IPS-20b (cell line): ENCODE measurements around the gene VGF.

Experiments
- H3K27ac ChIP-seq: one replicate; pipeline ENCODE4 v1.5.1; 2013; ENCODE audit warnings: low read length
- H3K27me3 ChIP-seq: 2 replicates; pipeline ENCODE4 v1.6.1; 2013; ENCODE audit warnings: mild to moderate bottlenecking, low read length, inconsistent platforms; ENCODE audit not compliant: insufficient read depth
- H3K36me3 ChIP-seq: 2 replicates; pipeline ENCODE4 v1.6.1; 2013; ENCODE audit warnings: low read depth, mild to moderate bottlenecking, inconsistent platforms, low read length, moderate library complexity; ENCODE audit not compliant: insufficient read depth
- H3K4me1 ChIP-seq: 2 replicates; pipeline ENCODE4 v1.6.1; 2013; ENCODE audit warnings: mild to moderate bottlenecking, control low read depth, inconsistent platforms, low read length, moderate library complexity; ENCODE audit not compliant: insufficient read depth
- H3K4me3 ChIP-seq: 2 replicates; pipeline ENCODE4 v1.5.1; 2013; ENCODE audit warnings: mild to moderate bottlenecking, low read length, inconsistent platforms
- H3K9ac ChIP-seq: 2 replicates; pipeline ENCODE4 v1.6.1; 2013; ENCODE audit warnings: low read depth, mild to moderate bottlenecking, inconsistent platforms, low read length, moderate library complexity
- H3K9me3 ChIP-seq: 2 replicates; pipeline ENCODE4 v1.6.1; 2013; ENCODE audit warnings: mild to moderate bottlenecking, low read depth, low read length, inconsistent platforms; ENCODE audit not compliant: insufficient read depth

VGF gene

GRCh38 chr7:101129603-101130117 lies 35.7 kb downstream of the VGF start:
- Histone ChIP-seq H3K27me3 (no peaks in the 10 kb centered on the region), H3K4me1 (peaks cover 7% of the 10 kb centered on the region; the same call in 1 of the 2 replicates), H3K9ac (no peak overlapping the region), H3K9me3 (no peaks in the 10 kb centered on the region; the same call in 1 of the 2 replicates), H3K36me3 (no peaks in the 10 kb centered on the region), H3K27ac (no peak overlapping the region), H3K4me3 (no peak overlapping the region)

- Histone ChIP-seq H3K27ac (no peak overlapping the region), H3K9me3 (no peaks in the 10 kb centered on the region; the same call in 1 of the 2 replicates), H3K4me1 (peaks cover 7% of the 10 kb centered on the region; the same call in 1 of the 2 replicates), H3K9ac (no peak overlapping the region), H3K27me3 (no peaks in the 10 kb centered on the region), H3K36me3 (no peaks in the 10 kb centered on the region), H3K4me3 (no peak overlapping the region)
Observed at GRCh38 chr7:101128040-101128834, 37.1 kb downstream of the VGF start.

- no peaks in the 10 kb centered on the region; the same call in 1 of the 2 replicates for H3K9me3 ChIP-seq
Observed at GRCh38 chr7:101127460-101128039, 37.8 kb downstream of the VGF start.

GRCh38 chr7:101126651-101127459 lies 38.5 kb downstream of the VGF start, which contains the start of gene SERPINE1:
TSS of gene SERPINE1 (plus strand) at chr7:101127104. CDS start at chr7:101128394, 1,290 bp downstream.
- H3K4me1 ChIP-seq: peaks cover 16% of the 10 kb centered on the region; the same call in 1 of the 2 replicates
- H3K27me3 ChIP-seq: no peaks in the 10 kb centered on the region
- H3K9ac ChIP-seq: no peak within 1 kb of the TSS; the same call in 1 of the 2 replicates
- peak within 1 kb of the TSS; percentile 46; the same call in 1 of the 2 replicates for H3K4me3 ChIP-seq
- no peak within 1 kb of the TSS for H3K27ac ChIP-seq
- H3K9me3 ChIP-seq: no peaks in the 10 kb centered on the region; the same call in 1 of the 2 replicates
- H3K36me3 ChIP-seq: no peaks in the 10 kb centered on the region

More at GRCh38 chr7:101127460-101128039, 37.8 kb downstream of the VGF start:
- Histone ChIP-seq H3K4me1 (peaks cover 9% of the 10 kb centered on the region; the same call in 1 of the 2 replicates), H3K4me3 (peak overlapping the region; percentile 46; the same call in 1 of the 2 replicates), H3K9ac (no peak overlapping the region; the same call in 1 of the 2 replicates), H3K36me3 (no peaks in the 10 kb centered on the region), H3K27me3 (no peaks in the 10 kb centered on the region), H3K27ac (no peak overlapping the region)

GRCh38 chr7:101125989-101126650 lies 39.2 kb downstream of the VGF start:
- Histone ChIP-seq H3K4me3 (no peak overlapping the region), H3K27ac (no peak overlapping the region), H3K4me1 (peaks cover 16% of the 10 kb centered on the region; the same call in 1 of the 2 replicates), H3K9ac (no peak overlapping the region), H3K36me3 (no peaks in the 10 kb centered on the region), H3K9me3 (no peaks in the 10 kb centered on the region; the same call in 1 of the 2 replicates), H3K27me3 (no peaks in the 10 kb centered on the region)

- H3K36me3 ChIP-seq: no peaks in the 10 kb centered on the region
- no peak overlapping the region for H3K27ac ChIP-seq
- no peaks in the 10 kb centered on the region for H3K27me3 ChIP-seq
- no peak overlapping the region for H3K9ac ChIP-seq
- no peak overlapping the region for H3K4me3 ChIP-seq
- H3K9me3 ChIP-seq: no peaks in the 10 kb centered on the region; the same call in 1 of the 2 replicates
- peaks cover 16% of the 10 kb centered on the region; the same call in 1 of the 2 replicates for H3K4me1 ChIP-seq
Observed at GRCh38 chr7:101124376-101125056, 40.9 kb downstream of the VGF start.

GRCh38 chr7:101123703-101124068 lies 41.7 kb downstream of the VGF start:
- H3K27me3 ChIP-seq: no peaks in the 10 kb centered on the region
- no peaks in the 10 kb centered on the region; the same call in 1 of the 2 replicates for H3K9me3 ChIP-seq
- H3K9ac ChIP-seq: no peak overlapping the region
- H3K4me3 ChIP-seq: no peak overlapping the region
- no peaks in the 10 kb centered on the region for H3K36me3 ChIP-seq
- peaks cover 16% of the 10 kb centered on the region; the same call in 1 of the 2 replicates for H3K4me1 ChIP-seq
- H3K27ac ChIP-seq: no peak overlapping the region

- Histone ChIP-seq H3K36me3 (no peaks in the 10 kb centered on the region), H3K27me3 (no peaks in the 10 kb centered on the region), H3K4me3 (no peak overlapping the region), H3K9me3 (no peaks in the 10 kb centered on the region; the same call in 1 of the 2 replicates), H3K4me1 (peaks cover 16% of the 10 kb centered on the region; the same call in 1 of the 2 replicates), H3K27ac (no peak overlapping the region), H3K9ac (0 out of 2 replicates have a peak overlapping the region, but pooled peaks have one; percentile 31)
Observed at GRCh38 chr7:101122933-101123702, 42.3 kb downstream of the VGF start.

GRCh38 chr7:101121991-101122932 lies 43.1 kb downstream of the VGF start:
- Histone ChIP-seq H3K27me3 (no peaks in the 10 kb centered on the region), H3K9me3 (no peaks in the 10 kb centered on the region; the same call in 1 of the 2 replicates), H3K9ac (peak overlapping the region; percentile 31; the same call in 1 of the 2 replicates), H3K4me3 (no peak overlapping the region), H3K4me1 (peaks cover 16% of the 10 kb centered on the region; the same call in 1 of the 2 replicates), H3K36me3 (no peaks in the 10 kb centered on the region), H3K27ac (peak overlapping the region; percentile 32)
